IMR-90 (cell line): Measurements from ENCODE around the gene NUDT1. TPM values are rescaled to one million over a fixed set of nuclear protein-coding genes. Genes with fewer than 3 reads are reported as not detected.

Experiments used
- ATAC-seq: fragments of 200-7000 bp; cut with Tn5 transposase; 2 replicates; pipeline ENCODE4 v1.9.1; 2020; ENCODE audit warnings: low read depth, mild to moderate bottlenecking, moderate library complexity
- BruUV-seq: library from RNA; stranded (reverse); fragments of 400-500 nt; replicated peaks from 2 replicates; lab custom pipeline; 2021; lab: Mats Ljungman, UMichigan
- CTCF ChIA-PET: fragments of 300-600 bp; formaldehyde crosslinking; extraction: SDS; loops from one replicate; lab custom pipeline; 2021; ENCODE audit warnings: antibody characterized with exemption; lab: Yijun Ruan, JAX
- POLR2A ChIA-PET: fragments of 300-600 bp; sonication (Branson Sonifier 250); formaldehyde crosslinking; loops from one replicate; lab custom pipeline; 2022; ENCODE audit warnings: antibody characterized with exemption; ENCODE audit not compliant: unreplicated experiment; lab: Charles Lee
- DNase-seq: peaks from one replicate; pipeline ENCODE4 v3.0.0; 2013
- H2AFZ ChIP-seq: replicated peaks from 2 replicates; pipeline ENCODE3; 2013; ENCODE audit warnings: low read length, mild to moderate bottlenecking; ENCODE audit not compliant: poor library complexity
- H2AK5ac ChIP-seq: 2 replicates; pipeline ENCODE4 v1.6.1; 2013; ENCODE audit warnings: low read depth, low read length, inconsistent platforms
- H2AK9ac ChIP-seq: replicated peaks from 2 replicates; pipeline ENCODE3; 2013; ENCODE audit warnings: mild to moderate bottlenecking, low read depth, low read length, moderate library complexity; ENCODE audit not compliant: poor library complexity
- H2BK120ac ChIP-seq: 2 replicates; pipeline ENCODE4 v1.6.1; 2013; ENCODE audit warnings: low read depth, low read length, inconsistent platforms
- H2BK15ac ChIP-seq: 3 replicates; pipeline ENCODE4 v1.6.1; 2013; ENCODE audit warnings: low read depth, low read length, inconsistent platforms
- H2BK20ac ChIP-seq: 2 replicates; pipeline ENCODE4 v1.6.1; 2013; ENCODE audit warnings: low read depth, mild to moderate bottlenecking, inconsistent platforms, low read length, moderate library complexity
- H2BK5ac ChIP-seq: 2 replicates; pipeline ENCODE4 v1.6.1; 2013; ENCODE audit warnings: mild to moderate bottlenecking, low read depth, low read length, inconsistent platforms; ENCODE audit not compliant: poor library complexity, severe bottlenecking
- H3K14ac ChIP-seq: replicated peaks from 2 replicates; pipeline ENCODE4 v1.6.1; 2013; ENCODE audit warnings: low read depth, low read length, inconsistent platforms
- H3K18ac ChIP-seq: 2 replicates; pipeline ENCODE4 v1.6.1; 2013; ENCODE audit warnings: low read depth, low read length, control low read depth
- H3K23ac ChIP-seq: 2 replicates; pipeline ENCODE4 v1.6.1; 2013; ENCODE audit warnings: low read depth, low read length, inconsistent platforms
- H3K27ac ChIP-seq: 2 replicates; pipeline ENCODE4 v1.5.1; 2013; ENCODE audit warnings: mild to moderate bottlenecking, control low read depth, low read length; ENCODE audit not compliant: insufficient read depth
- H3K27me3 ChIP-seq: 2 replicates; pipeline ENCODE4 v1.6.1; 2013; ENCODE audit warnings: low read length; ENCODE audit not compliant: control insufficient read depth, insufficient read depth
- H3K36me3 ChIP-seq: 2 replicates; pipeline ENCODE4 v1.6.1; 2013; ENCODE audit warnings: low read length, mixed read lengths; ENCODE audit not compliant: control insufficient read depth, insufficient read depth
- H3K4ac ChIP-seq: 2 replicates; pipeline ENCODE4 v1.6.1; 2013; ENCODE audit warnings: low read depth, low read length, inconsistent platforms
- H3K4me1 ChIP-seq: 2 replicates; pipeline ENCODE4 v1.6.1; 2013; ENCODE audit warnings: low read length, mixed read lengths; ENCODE audit not compliant: control insufficient read depth, insufficient read depth
- H3K4me2 ChIP-seq: 2 replicates; pipeline ENCODE4 v1.6.1; 2013; ENCODE audit warnings: low read depth, mild to moderate bottlenecking, control low read depth, low read length, moderate library complexity
- H3K4me3 ChIP-seq: 2 replicates; pipeline ENCODE4 v1.5.1; 2013; ENCODE audit warnings: low read depth, mild to moderate bottlenecking, control low read depth, low read length, moderate library complexity; ENCODE audit not compliant: insufficient read depth
- H3K56ac ChIP-seq: 2 replicates; pipeline ENCODE4 v1.6.1; 2013; ENCODE audit warnings: low read length, inconsistent platforms; ENCODE audit not compliant: insufficient read depth; ENCODE audit errors: extremely low read depth
- H3K79me1 ChIP-seq, 2 experiments: 2 replicates each; pipeline ENCODE4 v1.6.1; 2013; ENCODE audit warnings: low read length in 2 of 2, inconsistent platforms in 1 of 2, low read depth in 1 of 2
- H3K9ac ChIP-seq: 2 replicates; pipeline ENCODE4 v1.6.1; 2013; ENCODE audit warnings: low read depth, low read length, control low read depth
- H3K9me1 ChIP-seq: 2 replicates; pipeline ENCODE4 v1.6.1; 2013; ENCODE audit warnings: low read length, inconsistent platforms; ENCODE audit not compliant: insufficient read depth
- H3K9me3 ChIP-seq: 2 replicates; pipeline ENCODE4 v1.6.1; 2013; ENCODE audit warnings: low read length; ENCODE audit not compliant: control insufficient read depth, insufficient read depth
- H4K20me1 ChIP-seq: 2 replicates; pipeline ENCODE4 v1.6.1; 2013; ENCODE audit warnings: low read length, inconsistent platforms; ENCODE audit not compliant: insufficient read depth
- H4K5ac ChIP-seq: 2 replicates; pipeline ENCODE4 v1.6.1; 2013; ENCODE audit warnings: mild to moderate bottlenecking, low read depth, low read length, control low read depth
- H4K8ac ChIP-seq, 2 experiments: 2 replicates each; pipeline ENCODE4 v1.6.1; 2013; ENCODE audit warnings: low read depth in 2 of 2, low read length in 2 of 2, control low read depth in 1 of 2, inconsistent platforms in 1 of 2
- H4K91ac ChIP-seq: 2 replicates; pipeline ENCODE4 v1.6.1; 2013; ENCODE audit warnings: low read depth, low read length, inconsistent platforms; ENCODE audit not compliant: insufficient read depth
- MAFK ChIP-seq: IDR thresholded peaks from 2 replicates; pipeline ENCODE4 v1.6.1; 2012; ENCODE audit warnings: low read depth, low read length, improper control_type of control experiment
- RFX5 ChIP-seq: IDR thresholded peaks from 2 replicates; pipeline ENCODE4 v1.8.0; 2012; ENCODE audit warnings: low read depth, mild to moderate bottlenecking, low read length, moderate library complexity
- SMC3 ChIP-seq: fragments of 150-350 bp; IDR thresholded peaks from 2 replicates; pipeline ENCODE4 v1.6.1; 2016; ENCODE audit warnings: low read depth, mild to moderate bottlenecking, antibody characterized with exemption, low read length, moderate library complexity
- USF2 ChIP-seq: fragments of 150-350 bp; IDR thresholded peaks from 2 replicates; pipeline ENCODE4 v1.6.1; 2017; ENCODE audit warnings: mild to moderate bottlenecking, antibody characterized with exemption, low read length, low read depth
- WGBS, 2 experiments: methylation state at CpG; one replicate each; pipeline versions ENCODE4 v1.1.5 to v1.1.7; 2013; ENCODE audit warnings: missing lambda C conversion rate in 2 of 2; ENCODE audit not compliant: insufficient read length in 1 of 2; ENCODE audit errors: extremely low coverage in 2 of 2; 5-methylcytosine and 5-hydroxymethylcytosine counted together
- dilution Hi-C: fragments of 300-500 bp; cut with HindIII; formaldehyde crosslinking; loops from one replicate; pipeline ENCODE4 v1.14.3; 2018; ENCODE audit warnings: low sequenced_read_pairs; ENCODE audit not compliant: unreplicated experiment
- in situ Hi-C: fragments of 300-500 bp; cut with MboI; formaldehyde crosslinking; loops from 3 replicates; pipeline ENCODE4 v1.14.3; 2019; ENCODE audit warnings: low sequenced_read_pairs, inconsistent platforms, mixed read lengths
- intact Hi-C: fragments of 100-400 bp; cut with micrococcal nuclease; formaldehyde crosslinking; loops from 2 replicates; pipeline ENCODE4 v1.10.0; 2022
- polyA plus RNA-seq, 3 experiments: library from polyadenylated mRNA; depleted of rRNA; stranded (reverse); fragments of >200 nt; gene quantifications; 2 replicates each; pipeline ENCODE4 v1.2.3, GENCODE V29; 2012; ENCODE audit warnings: low replicate concordance in 1 of 3
- total RNA-seq: library from RNA; depleted of rRNA; stranded (reverse); fragments of >200 nt; gene quantifications from 2 replicates; pipeline ENCODE4 v1.2.3, GENCODE V29; 2012
- TF ChIP-seq, protein P1 (sequence below): fragments of 150-350 bp; IDR thresholded peaks from 2 replicates; pipeline ENCODE4 v1.6.1; 2016; ENCODE audit warnings: low read depth, mild to moderate bottlenecking, low read length, moderate library complexity, borderline replicate concordance

Gene NUDT1
- total and polyA plus RNA-seq, 2 of the 4 experiments (the other 2 are of a cell fraction), result 33.4 to 49.1 TPM

DNA sequence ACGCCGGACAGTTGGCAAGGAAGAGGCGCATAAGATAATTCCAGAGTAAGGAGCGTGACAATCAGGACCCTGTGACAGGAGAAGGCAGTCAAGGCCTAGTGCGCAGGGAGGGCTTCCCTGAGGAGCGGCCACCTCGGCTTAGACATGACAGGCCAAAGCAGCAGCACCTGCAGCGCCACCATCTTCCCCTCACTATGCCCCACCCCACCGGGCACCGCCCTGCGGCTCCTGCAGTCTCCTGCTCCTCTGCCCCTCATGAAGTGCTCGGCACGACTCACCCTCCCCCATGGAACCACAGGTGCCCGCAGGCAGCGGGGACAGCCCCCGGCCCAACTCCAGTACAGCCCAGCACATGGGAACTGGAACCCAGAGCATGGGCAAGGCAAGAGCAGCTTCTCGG lies 21.1 kb upstream of the NUDT1 start:
- no peak overlapping the region for H4K8ac ChIP-seq
- no peak overlapping the region for H3K27ac ChIP-seq
- no peak overlapping the region for H2AK5ac ChIP-seq
- no peak overlapping the region for H3K56ac ChIP-seq
- H3K14ac ChIP-seq, result no peak overlapping the region
- H3K4me2 ChIP-seq, result no peak overlapping the region
- POLR2A ChIA-PET, result no interaction called here
- BruUV-seq, result no TSS peak
- H3K18ac ChIP-seq, result no peak overlapping the region
- CTCF ChIA-PET, result no interaction called here
- intact Hi-C loops (no loop called here), dilution Hi-C loops (no loop called here), in situ Hi-C loops (no loop called here)
- no peak overlapping the region for H4K91ac ChIP-seq
- H4K5ac ChIP-seq, result no peak overlapping the region
- peaks cover 61% of the 10 kb centered on the region for H3K36me3 ChIP-seq
- no peak overlapping the region for H3K9ac ChIP-seq
- H3K4me3 ChIP-seq, result no peak overlapping the region
- H3K79me1 ChIP-seq, result peaks cover 8 to 18% of the 10 kb centered on the region in 2 experiments; a peak in 3 of 4 replicates
- H3K23ac ChIP-seq, result no peak overlapping the region
- H3K4me1 ChIP-seq, result no peaks in the 10 kb centered on the region
- no peak overlapping the region for H3K4ac ChIP-seq
- no peaks in the 10 kb centered on the region for H3K27me3 ChIP-seq
- DNase-seq (no peak), ATAC-seq (no peak)
- H2BK20ac ChIP-seq, result no peak overlapping the region
- WGBS, 2 experiments, result 96% methylated on average over 13 of the region's 17 CpGs; no CpG with 5 or more reads in 1 of the 2 experiments
- no peak overlapping the region for H2BK15ac ChIP-seq
- H3K9me3 ChIP-seq, result no peaks in the 10 kb centered on the region
- peaks cover 3% of the 10 kb centered on the region for H4K20me1 ChIP-seq
- H2BK120ac ChIP-seq, result no peak overlapping the region
- H3K9me1 ChIP-seq, result no peaks in the 10 kb centered on the region; the same call in 1 of the 2 replicates
- H2BK5ac ChIP-seq, result no peak overlapping the region
- no peak overlapping the region for H2AK9ac ChIP-seq
- no peak overlapping the region for H2AFZ ChIP-seq
- TF ChIP-seq, protein P1, sequence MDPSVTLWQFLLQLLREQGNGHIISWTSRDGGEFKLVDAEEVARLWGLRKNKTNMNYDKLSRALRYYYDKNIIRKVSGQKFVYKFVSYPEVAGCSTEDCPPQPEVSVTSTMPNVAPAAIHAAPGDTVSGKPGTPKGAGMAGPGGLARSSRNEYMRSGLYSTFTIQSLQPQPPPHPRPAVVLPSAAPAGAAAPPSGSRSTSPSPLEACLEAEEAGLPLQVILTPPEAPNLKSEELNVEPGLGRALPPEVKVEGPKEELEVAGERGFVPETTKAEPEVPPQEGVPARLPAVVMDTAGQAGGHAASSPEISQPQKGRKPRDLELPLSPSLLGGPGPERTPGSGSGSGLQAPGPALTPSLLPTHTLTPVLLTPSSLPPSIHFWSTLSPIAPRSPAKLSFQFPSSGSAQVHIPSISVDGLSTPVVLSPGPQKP, result no peak
- no peak for TF ChIP-seq SMC3
- no peak for TF ChIP-seq MAFK
- no peak for TF ChIP-seq USF2
- no peak for TF ChIP-seq RFX5
